HG03439 (cell line): Measurements from ENCODE around the gene NUDT13.
"Not testable (repeated sequence)": the region's sequence is repeated elsewhere in the genome, so short reads cannot be mapped to it uniquely, and the experiment has no call there.

Source experiments
- ATAC-seq: cut with Tn5 transposase; IDR thresholded peaks from one replicate; pipeline ENCODE4 v1.9.1; 2021; ENCODE audit warnings: mild to moderate bottlenecking, moderate library complexity; ENCODE audit not compliant: unreplicated experiment

Gene NUDT13

GRCh38 chr10:73097305-73097670 lies 13.0 kb upstream of the NUDT13 start:
- ATAC-seq: no peak

DNA sequence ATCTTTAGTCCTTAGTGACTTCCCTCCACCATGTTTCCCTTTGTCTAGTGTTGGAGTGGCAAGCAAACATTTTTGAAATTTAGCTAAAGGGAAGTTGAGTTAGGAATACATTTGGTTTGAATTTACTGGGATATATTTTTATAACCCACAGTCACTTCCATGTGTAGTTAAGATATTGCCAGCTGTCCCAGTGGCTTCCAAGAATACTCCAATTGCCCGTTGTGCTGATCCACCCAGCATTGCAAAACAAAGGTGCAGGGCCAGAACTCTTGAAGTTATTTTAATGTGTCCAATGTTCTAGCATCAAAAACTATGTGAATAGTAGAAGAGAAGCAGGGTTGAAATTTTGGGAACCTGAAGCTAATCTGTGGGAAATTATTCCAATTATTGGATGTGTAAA lies 11.1 kb upstream of the NUDT13 start:
- ATAC-seq: no peak

DNA sequence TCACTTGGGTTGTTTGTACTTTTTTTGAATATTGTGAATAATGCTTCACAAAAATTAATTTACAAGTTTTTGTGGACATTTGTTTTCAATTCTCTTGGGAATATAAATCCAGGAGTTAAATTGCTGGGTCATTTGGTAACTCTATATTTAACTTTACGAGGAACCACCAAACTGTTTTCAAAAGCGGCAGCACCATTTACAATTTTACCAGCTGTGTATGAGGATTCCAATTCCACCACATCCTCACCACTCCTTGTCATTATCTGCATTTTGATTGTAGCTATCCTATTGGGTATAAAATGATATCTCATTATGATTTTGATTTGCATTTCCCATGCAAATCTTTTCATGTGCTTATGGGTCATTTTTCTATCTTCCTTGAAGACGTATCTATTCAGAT lies 4.0 kb upstream of the NUDT13 start:
- ATAC-seq: no peak

DNA sequence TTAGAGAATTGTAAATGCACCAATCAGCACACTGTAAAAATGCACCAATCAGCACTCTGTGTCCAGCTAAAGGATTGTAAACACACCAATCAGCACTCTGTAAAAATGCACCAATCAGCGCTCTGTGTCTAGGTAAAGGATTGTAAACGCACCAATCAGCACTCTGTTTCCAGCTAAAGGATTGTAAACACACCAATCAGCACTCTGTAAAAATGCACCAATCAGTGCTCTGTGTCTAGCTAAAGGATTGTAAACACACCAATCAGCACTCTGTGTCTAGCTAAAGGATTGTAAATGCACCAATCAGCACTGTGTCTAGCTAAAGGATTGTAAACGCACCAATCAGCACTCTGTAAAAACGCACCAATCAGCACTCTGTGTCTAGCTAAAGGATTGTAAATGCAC lies 1.0 kb upstream of the NUDT13 start:
- not testable (repeated sequence) for ATAC-seq

DNA sequence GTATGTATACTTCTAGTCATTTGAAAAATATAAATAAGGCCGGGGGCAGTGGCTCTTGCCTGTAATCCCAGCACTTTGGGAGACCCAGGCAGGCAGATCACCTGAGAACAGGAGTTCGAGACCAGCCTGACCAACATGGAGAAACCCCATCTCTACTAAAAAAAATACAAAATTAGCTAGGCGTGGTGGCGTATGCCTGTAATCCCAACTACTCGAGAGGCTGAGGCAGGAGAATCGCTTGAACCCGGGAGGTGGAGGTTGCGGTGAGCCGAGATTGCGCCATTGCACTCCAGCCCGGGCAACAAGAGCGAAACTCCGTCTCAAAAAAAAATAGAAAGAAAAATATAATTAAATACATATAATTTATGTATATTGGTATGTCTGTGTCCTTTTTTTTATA lies 1.8 kb downstream of the NUDT13 start:
- not testable (repeated sequence) for ATAC-seq

GRCh38 chr10:73113551-73113950 lies 3.3 kb downstream of the NUDT13 start:
- ATAC-seq: no peak

DNA sequence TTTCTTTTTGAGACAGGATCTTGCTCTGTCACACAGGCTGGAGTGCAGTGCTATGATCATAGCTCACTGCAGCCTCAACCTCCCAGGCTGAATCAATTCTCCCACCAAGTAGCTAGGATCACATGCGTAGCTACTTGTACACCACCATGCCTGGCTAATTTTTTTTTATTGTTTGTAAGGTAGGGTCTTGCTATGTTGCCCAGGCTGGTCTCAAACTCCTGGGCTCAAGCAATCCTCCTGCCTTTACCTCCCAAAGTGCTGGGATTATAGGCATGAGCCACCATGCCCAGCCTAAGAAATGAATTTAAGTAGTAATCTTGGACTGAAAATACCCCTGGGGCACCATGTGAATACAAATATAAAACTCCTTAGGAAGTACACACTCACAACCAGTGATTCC lies 5.8 kb downstream of the NUDT13 start:
- ATAC-seq: no peak

DNA sequence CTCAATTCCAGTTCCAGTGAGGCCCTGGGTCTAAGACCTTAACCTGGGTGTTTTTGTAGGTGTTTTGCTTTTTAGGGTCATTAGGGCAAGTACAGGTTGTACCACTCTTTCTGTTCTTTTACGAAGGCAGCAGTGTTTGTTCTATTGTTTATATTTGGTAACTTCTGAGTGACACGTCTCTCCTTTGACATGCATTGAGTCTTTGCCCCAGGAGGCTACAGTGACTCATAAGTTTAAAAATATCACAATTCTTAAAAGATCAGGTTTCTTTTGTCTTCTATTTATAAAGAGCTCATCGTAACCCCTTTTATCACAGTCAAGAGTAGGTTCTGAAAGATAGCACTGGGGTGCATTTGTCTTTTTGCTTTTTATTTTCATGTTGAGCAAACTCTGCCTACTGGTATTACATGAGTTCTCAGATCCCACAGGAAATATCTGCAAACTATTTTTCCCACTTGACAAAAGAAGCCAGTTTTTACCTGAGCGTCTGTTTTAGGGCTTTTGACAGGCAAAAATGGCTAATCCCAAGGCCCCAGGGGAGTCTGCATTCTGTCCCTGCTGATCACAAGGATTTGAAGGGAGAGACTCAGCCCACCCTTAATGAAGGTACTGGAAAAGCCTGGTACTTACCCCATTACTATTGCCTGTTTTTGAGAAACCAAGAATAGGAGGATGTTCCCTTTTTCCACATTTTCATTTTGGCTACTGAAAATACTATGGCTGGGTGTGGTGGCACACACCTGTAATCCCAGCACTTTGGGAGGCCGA lies 7.9 kb downstream of the NUDT13 start:
- peak; percentile 87 for ATAC-seq

DNA sequence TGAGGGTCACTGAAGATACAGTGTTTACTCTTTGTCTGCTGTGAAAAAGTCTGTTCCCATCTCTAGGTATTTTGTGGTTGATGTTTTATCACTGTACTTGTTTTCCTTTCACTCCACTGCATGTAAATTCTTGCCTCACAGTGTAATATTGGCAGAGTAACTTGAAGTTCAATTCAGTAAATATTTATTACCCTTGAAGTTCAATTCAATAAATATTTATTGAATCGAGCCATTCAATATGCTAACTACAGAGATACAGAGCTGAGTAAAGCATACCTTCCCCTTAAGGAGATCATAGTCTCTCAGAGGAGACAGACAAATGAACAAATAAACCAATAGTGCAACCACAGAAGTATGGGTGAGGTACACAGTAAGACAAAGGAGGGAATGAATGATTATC lies 9.2 kb downstream of the NUDT13 start:
- no peak for ATAC-seq

- ATAC-seq: no peak
Observed at GRCh38 chr10:73119952-73120351, 9.7 kb downstream of the NUDT13 start.

DNA sequence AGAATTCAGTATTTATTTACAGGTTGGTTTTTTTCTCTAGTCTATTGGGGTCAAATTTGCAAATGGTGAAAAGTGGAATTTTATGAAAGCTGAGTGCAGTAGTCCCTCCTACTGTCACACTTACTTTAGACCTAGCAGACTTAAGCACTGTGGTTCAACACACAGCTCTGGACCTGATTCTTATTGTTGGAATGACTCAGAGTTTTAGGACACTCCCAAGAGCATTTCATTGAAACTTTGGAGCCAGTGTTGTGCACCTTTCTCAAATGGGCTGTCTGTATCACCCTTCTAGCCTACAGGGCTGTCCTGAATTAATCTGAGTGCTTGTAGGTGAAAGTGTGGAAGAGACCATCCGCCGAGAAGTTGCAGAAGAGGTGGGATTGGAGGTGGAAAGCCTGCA lies 16.1 kb downstream of the NUDT13 start:
- no peak for ATAC-seq

- no peak for ATAC-seq
Observed at GRCh38 chr10:73131301-73131700, 21.0 kb downstream of the NUDT13 start.

GRCh38 chr10:73131913-73132686 lies 21.8 kb downstream of the NUDT13 start:
- ATAC-seq: no peak

GRCh38 chr10:73134727-73135126 lies 24.5 kb downstream of the NUDT13 start:
- no peak for ATAC-seq

- ATAC-seq: no peak
Observed at GRCh38 chr10:73136627-73137026, 26.4 kb downstream of the NUDT13 start.

DNA sequence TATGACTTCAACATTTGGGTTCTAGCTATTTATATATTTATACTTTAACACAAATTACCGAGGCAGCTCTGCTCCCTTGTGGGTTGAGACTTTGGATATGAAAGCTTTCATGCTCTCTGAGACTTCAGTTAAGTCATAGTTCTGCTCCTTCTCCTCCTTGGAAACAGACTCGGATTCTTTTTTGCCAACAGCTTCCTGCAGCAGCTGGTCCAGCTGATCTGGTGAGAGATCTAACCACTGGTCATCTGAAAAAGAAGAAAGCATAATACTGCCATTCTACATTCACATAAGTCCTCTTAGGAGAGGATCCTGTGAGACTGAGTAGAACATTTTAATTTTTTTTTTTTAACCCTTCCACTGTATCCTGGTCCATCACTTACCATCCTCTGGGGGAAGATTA lies 29.0 kb downstream of the NUDT13 start:
- no peak for ATAC-seq

- no peak for ATAC-seq
Observed at GRCh38 chr10:73141603-73142002, 31.3 kb downstream of the NUDT13 start.

- not testable (repeated sequence) for ATAC-seq
Observed at GRCh38 chr10:73150633-73151413, 40.6 kb downstream of the NUDT13 start.

- ATAC-seq: no peak
Observed at GRCh38 chr10:73152009-73152408, 41.8 kb downstream of the NUDT13 start.

DNA sequence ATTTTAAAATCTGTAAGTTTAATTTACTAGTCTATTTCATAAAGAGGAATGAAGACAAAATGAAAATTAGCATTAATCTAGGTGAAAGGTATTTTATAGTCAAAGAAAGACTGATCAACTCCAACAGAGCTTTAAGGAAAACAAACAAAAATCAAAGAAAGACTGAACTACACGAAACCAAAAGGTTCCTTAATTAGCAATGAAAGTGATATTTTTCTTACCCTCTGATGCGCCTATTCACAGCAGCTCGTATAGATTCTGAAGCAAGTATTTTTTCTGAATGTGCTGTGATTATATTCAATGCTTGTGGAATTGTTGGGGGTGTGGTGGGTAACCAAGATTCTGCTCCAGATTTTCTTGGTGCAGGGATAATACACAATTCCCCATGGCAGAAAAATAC lies 45.8 kb downstream of the NUDT13 start:
- ATAC-seq: no peak

GRCh38 chr10:73159038-73159648 lies 48.9 kb downstream of the NUDT13 start:
- ATAC-seq: no peak
